Activated CD4-positive, alpha-beta T cell treated with anti-CD3 and anti-CD28 coated beads for 1 hour (primary cell): ENCODE measurements around the gene TNFRSF6B.

Source experiments
- DNase-seq: peaks from one replicate; pipeline ENCODE4 v3.0.0-alpha.2; 2020

Gene TNFRSF6B

DNA sequence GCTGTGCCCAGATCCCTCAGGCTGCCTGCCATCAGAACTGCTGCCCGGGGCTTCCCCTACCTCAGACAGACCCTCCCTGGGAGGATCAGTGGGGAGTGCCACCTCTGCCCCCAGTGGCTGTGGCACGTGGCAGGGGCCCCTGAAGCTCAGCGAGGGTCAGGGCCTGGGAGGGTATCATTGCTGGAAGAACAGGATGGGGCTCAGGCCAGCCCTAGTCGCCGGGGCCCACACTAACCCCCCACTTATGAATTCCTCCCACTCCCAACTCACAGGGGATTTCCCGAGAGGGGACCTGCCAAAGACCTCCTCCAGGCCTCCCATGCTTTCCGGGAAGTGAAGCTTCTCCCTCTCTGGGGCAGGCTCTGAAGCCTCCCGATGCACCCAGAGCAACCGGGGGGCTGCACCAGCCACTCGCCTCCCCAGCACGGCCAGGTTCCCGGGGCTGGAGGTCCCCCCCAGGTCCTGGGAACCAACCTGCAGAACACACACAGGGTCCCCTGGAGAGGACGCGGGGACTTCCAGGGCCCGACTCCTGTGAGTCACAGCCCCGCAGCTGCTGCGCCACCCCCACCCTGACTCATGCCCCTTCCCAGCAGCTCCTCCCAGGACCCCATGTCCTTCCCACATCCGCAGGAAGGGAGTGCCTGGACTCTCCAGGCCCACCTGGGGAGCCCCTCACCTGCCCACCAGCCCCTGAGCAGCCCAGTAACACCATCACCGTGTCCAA, 2.5 kb downstream of the TNFRSF6B start:
- no peak for DNase-seq

DNA sequence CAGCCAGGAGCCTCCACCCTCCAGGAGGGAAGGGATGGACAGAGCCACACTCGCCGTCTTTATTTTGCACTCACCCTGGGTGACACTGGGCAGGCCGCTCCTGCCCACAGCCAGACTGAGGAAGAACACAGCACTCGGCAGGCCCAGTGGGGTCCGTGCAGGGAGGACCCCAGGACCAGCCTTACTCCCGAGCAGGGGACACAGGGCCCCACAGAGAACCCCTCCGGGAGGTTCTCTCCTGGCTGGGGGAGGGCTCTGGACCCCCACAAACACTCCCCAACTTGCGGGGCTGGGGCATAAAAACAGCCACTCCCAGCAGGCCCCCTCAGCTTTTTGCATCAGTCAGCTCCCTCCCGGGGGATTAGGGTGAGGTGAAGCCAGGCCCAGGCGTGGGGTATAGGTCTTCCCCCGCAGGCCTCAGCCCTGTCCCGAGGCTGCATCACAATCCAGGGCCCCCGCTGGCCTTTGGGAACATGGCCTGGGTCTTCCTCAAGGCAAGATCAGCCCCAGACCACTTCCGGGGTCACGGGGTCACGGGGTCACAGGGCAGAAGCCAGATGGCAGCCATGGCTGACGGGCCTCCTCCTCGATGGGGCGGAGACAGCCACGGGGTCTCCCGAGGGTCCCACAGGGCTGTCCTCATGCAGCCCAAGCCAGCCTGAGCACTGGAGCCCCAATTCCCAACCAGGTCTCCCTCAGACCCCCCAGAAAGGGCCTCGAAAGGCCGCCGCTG, 3.2 kb downstream of the TNFRSF6B start:
- no peak for DNase-seq

DNA sequence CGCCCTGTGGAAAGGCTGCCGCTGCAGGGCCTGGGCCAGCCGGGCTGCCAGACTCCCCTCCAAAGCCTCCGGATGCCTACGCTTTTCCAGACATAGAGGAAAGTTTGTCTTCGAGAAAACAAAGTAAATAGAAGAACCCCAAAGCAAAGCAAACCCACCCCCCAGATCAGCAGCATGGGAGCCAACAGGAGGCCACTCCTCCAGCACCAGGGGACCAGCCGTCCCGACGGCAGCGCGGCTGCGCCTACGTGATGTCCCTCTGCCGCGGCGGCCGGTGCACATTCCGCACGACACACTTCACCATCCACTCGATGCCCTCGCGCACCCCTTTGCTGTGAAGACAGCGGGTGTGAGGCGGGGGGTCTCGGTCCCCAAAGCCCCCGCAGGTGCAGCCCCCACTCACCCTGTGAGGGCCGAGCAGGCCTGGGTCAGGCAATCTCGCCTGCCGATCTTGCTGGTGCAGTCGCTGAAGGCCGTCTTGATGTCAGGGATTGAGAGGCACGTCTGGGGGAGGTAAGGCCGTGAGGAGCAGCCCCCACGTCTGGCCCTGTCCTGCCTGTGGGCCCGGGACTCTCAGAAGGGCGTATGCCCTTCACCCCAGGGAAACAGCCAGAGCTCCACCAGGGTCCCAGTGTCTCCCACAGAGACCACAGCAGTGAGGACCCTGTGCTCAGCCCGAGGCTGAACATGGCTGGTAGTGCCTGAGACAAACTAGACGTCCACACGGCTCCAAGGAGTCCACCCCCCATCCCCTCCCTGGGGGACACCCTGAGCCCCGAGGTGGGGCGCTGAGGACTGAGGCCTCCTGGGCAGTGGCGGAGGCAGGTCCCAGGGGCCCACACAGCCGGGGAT, 4.0 kb downstream of the TNFRSF6B start:
- no peak for DNase-seq

DNA sequence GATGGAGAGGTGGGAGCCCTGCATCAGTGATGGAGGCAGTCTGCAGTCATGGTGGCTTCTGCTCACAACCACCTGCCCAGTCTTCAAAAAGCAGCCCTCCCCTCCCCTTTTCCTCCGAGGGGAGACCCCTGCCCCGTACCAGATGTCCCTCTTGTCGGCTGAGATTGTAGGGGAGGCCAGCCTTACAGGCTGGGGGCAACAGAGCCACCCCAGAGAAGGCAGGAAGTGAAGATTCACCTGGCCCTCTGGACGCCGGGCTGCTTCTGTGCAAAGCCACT, 4.5 kb downstream of the TNFRSF6B start:
- no peak for DNase-seq

DNA sequence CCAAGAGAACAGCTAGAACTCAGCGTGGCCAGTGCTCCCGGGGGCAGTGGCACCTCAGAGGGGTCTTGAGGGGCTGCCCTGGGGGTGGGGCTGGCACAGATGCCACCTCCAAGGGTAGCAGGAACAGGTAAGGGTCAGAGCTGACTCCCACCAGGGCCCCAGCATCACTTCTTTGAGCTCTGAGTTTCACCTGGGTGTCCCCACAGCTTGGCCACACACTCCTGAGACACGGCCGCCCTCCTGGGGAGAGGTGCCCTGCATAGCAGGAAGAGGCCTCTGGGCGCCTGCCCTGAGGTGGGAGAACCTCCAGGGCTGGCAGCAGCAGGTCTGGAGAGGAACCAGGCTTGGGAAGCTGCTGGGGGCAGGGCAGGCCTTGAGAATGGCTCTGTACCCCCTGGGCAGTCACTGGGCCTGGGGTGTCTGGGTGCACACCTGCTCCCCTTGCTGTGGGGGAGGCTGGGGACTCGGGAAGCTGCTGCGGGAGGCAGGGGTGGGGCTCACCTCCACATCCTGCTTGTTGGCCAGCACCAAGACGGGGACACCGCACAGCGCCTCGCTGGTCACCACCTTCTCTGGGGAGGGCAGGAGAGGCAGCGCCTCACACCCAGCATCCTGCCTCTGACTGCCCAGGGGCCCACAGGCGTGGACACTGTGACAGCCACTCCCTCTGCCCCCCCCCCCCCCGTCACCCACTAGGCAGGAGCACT, 5.0 kb downstream of the TNFRSF6B start:
- DNase-seq: no peak

DNA sequence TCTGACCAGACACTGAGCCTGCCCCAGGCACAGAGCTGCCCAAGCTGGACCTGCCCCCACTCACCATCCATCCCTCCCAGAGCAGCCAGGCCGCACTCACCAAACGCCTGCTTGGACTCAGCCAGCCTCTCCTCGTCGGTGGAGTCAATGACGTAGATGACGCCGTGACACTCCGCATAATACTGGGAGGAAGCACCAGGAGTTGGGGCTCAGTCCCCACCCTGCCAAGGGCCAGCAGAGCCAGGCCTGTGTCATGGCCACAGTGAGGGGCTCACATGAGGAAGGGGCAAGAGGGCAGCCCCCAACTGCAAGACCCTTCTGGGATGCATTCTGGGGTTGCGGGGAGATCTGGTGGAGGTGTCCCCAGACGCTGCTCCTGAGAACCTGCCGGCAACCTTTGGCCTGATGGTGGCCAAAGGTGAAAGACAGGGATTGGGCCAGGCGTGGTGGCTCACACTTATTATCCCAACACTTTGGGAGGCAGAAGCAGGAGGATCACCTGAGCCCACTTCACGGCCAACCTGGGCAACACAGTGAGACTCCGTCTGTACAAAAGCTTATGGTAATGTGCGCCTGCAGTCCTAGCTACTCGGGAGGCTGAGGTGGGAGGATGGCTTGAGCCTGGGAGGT, 5.7 kb downstream of the TNFRSF6B start:
- no peak for DNase-seq

DNA sequence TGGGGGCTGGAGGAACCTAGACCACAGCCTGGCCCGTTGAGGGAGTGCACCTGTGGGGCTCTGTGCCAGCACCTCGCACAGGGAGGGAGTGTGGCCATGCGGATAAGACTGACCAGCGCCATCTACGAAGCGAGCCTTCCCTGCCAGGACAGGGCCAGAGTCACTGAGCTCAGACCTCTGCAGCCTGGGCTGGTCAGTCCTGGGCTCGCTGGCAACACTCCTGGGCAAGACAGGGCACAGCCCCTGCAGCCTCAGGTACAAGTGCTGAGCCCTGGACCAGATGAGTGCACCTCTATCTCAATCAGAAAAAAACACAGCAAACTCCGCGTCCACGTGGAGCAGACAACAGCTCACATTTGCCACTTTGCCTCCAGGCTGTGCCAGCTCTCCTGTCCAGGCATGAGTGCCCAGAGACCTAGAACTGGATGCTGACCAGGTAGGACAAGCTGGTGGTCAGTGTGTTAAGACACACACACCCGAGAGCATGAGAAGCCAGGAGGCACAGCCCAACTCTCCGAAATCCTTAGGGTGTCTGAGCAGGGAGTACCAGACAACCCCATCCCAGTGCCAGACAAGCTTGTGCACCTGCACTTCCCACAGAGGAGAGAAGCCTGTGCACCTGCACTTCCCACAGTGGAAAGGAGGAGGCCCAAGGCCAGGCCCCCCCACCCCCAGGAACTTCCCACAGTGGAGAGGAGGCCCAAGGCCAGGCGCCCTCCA, 6.5 kb downstream of the TNFRSF6B start:
- no peak for DNase-seq

DNA sequence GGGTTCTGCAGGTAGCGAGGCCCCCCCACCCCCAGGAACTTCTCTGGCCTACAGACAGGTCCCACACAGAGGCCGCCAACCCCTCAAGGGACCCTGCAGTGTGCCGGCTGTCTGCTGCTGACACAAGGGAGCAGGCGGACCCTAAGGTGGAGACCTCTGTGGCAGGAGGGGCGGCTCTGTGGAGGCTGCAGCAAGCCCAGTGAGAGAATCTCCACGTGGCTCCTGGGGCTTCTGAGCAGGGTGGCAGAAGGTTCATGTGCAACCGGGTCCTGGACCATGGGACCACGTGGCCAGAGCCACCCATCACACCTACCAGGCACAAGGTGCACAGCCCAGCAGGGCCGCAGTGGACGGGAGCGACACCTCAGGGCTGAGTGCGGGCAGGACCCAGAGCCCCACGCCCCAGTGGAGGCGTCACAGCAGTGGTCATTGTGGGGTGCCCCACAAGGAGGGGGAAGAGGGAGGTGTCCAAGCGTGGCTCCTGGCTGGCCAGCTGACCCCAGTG, 7.1 kb downstream of the TNFRSF6B start:
- DNase-seq: no peak

DNA sequence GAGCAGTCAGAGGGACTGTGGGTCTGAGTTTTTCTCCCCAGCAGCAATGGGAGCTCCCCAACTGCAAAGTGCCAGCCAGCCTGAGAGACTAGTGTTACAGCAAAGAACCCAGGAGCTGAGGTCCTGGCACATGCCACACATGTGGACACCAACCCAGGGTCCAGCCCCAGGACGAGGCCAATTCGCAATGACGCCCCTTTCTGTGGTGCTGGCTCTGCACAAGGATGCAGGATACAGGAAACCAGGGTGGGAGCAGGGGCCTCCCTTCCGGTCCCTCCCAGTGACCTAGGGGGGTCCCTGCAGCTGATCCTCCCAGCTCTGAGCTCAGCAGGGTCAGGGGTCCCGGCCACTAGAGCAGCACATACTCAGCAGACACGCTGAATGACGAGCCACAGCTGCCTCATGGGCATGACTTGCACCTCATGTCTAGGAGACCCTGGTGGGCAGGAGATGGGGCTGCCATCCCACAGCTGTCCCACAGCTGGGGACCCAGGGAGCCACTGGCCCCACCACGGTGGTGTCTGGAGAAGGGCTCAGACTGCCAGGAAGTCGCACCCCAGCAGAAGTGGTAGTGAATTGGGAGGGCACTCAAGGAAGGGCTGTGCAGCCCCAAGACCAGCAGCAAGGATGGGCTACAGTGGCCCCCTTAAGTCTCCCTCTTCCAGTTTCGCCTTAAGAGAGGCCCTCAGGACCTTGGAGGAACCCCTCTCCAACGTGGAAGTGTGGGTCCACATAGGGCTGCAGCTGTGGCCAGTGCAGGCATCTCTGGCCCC, 7.7 kb downstream of the TNFRSF6B start:
- no peak for DNase-seq

DNA sequence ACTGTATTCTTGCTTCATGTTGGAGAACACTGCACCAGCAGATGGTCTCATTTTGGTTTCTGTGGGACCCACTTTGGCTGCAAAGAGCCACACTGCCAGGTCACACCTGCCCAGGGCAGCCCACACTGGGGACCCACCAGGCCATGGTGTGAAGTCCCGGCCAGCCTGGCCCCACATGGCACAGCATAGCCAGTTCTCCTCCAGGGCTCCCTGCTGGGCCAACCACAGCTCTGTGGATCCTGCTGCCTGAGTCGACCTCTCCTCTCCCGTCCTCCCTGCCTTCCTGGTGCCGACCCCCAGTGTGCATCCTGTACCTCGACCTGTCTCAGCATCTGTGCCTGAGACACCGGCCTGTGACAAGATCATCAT, 8.3 kb downstream of the TNFRSF6B start:
- no peak for DNase-seq

DNA sequence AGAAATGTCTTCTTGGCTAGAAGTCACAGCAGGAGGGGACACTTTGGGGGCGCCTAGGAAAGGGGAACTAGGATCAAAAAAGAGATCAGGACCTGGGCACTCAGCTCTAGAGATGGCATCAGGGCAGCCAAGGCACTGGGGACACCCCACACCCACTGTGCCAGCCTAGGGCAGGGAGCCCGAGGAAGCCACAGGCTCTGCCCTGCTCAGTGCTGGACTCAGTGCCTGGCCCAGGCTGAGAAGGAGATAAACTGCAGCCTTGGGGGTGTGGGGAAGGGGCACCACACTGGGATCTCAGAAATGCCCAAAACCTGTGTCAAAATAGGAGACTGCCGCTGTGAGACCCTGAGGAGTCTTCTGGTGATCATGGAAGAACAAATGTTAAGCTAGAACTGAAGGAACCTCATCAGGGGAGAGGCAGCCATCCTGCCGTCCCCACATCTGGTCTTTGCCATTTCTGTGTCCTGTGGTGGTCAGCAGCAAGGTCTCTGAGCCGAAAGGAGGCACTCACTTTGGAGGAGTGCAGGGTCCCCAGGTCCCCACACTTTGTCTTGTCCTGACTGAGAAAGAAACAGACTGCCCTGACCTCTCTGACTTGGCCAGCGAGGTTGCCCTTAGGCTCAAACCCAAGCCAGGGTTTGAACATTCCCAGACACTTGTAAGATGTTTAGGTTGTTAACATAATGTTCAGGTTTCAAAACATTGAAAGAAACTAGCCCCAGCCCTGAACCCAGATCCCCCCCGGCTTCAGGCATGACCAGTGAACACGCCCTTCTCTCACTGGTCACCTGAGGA, 9.0 kb downstream of the TNFRSF6B start:
- DNase-seq: no peak

DNA sequence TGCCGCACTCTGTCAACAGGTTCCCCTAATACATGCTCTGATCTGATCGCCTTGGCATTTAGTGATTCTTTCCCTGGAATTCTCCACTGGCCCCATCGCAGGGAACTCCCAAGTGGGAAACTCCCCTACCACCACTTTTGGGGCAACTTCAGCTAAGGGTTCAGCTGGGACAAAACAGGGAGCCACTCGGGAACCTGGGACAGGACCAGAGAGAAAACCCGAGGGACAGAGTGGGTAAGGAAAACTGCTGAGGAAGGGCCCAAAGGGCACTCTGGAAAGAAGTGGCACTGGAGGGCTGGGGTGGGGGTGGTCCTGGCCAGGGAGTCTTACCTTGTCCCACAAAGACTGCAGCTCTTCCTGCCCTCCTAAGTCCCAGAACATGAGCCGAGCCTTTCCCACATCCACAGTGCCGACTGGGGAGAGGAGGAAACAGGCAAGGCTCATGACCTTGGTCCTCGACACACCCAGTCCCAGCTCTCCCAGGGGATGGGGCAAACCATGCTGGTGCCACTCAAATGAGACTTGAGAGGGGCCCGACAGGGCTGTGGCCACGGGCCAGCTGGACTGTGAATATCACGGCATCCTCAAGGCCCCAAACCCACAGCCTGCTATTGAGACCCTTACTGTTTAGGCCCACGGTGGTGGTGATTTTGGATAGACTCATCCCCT, 9.7 kb downstream of the TNFRSF6B start:
- no peak for DNase-seq

DNA sequence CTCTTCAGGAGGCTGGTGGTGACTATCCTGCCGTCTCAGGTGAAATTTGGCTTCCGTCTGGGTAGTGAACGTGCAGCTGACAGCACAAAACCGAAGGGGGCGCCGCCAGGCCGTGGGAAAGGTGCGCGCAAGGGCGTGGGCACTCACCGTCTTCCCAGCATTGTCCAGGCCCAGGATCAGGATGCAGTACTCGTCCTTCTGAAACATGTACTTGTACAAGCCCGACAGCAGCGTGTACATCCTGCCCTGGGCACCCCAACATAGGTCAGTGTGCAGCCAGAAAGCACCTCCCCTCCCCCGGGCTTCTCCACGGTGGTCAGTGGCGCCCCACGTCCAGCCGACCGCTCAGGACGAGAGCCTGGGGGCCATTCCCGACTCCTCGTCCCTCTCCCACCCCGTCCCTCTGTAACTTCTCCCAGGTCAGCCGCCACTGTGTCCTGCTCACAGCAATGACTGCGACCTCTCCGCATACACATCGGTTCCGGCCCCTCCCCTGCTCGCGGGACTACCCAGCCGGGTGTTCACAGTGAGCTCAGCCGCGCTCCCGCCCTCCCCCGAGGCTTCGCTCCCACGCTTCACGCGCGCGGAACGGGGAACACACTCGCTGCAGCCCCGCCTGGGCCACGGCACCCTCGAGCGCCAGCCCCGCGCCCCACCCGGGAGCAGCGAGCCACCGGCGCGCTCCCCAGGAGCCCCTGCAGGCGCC, 10.6 kb downstream of the TNFRSF6B start:
- DNase-seq: peak; percentile 38

DNA sequence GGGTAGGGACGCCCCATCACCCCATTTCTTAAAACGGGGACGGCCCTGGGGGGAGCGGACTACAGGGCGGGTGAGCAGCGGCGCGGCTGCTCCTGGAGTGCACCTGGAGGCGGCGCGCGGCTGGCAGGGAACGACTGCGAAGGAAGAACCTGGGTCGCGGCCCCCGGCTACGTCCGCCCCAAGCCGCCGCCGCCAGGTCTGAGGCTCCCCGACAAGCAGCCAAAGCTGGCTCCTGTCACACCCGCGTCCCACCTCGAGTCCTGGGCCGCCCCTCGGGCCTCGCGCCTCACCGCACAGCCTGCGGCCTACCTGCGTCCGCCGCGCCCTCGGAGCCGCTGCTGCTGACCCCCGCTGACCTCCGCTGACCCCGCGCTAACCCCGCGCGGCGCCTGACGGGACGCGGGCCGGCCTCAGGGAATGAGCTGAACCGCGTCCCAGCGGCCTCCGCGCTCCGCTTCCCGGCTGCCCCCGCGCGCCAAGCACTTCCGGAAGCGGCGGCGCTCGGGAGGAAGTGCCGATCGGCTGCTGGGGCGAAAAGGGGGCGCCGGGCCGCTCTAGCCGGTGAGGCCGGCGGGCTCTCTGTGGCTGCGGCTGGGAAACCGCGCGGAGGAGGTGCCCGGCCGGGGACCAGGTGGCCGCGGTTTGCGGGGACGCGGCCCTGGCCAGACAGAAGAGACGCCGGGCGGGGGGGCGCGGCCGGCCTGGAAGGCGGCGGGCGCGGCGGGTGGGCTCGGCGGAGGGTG, 11.3 kb downstream of the TNFRSF6B start, which contains the start of the genes ARFRP1 and ZGPAT:
TSS of gene ARFRP1 (minus strand) at position 419 of the 743 bp plus-strand sequence. CDS start 885 bp downstream, outside the sequence.
TSS of gene ZGPAT (plus strand) at position 482 of the 743 bp plus-strand sequence. CDS start 542 bp downstream, outside the sequence.
- peak; percentile 81 for DNase-seq

DNA sequence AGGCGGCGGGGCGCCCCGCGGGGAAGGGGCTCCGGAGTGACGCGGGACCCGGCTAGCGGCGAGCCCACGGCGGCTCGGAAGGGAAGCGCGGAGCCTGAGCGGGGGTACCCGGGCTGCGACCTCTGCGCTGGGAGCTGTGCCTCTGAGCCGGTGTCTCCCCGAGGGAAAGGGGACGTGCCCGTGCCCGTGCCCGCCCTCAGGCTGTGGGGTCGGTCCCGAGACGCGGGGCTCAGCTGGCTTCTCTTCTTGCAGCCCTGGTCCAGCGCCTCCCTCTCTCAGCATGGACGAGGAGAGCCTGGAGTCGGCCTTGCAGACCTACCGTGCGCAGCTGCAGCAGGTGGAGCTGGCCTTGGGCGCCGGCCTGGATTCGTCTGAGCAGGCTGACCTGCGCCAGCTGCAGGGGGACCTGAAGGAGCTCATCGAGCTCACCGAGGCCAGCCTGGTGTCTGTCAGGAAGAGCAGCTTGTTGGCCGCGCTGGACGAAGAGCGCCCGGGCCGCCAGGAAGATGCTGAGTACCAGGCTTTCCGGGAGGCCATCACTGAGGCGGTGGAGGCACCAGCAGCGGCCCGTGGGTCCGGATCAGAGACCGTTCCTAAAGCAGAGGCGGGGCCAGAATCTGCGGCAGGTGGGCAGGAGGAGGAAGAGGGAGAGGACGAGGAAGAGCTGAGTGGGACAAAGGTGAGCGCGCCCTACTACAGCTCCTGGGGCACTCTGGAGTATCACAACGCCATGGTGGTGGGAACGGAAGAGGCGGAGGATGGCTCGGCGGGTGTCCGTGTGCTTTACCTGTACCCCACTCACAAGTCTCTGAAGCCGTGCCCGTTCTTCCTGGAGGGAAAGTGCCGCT, 12.1 kb downstream of the TNFRSF6B start:
- DNase-seq: peak; percentile 8

DNA sequence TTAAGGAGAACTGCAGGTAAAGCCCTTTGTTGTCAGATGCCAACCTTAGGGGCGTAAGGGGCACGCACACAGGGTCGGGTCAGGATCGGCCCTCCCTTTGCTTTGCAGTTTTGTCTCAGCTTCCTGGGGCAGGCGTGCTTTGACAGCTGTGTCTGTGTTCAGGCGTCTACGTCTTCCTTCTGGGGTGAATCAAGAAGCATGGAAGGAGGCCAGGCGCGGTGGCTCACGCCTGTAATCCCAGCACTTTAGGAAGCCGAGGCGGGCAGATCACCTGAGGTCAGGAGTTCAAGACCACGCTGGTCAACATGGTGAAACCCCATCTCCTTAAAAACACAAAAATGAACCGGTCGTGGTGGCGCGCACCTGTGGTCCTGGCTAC, 12.7 kb downstream of the TNFRSF6B start:
- no peak for DNase-seq

DNA sequence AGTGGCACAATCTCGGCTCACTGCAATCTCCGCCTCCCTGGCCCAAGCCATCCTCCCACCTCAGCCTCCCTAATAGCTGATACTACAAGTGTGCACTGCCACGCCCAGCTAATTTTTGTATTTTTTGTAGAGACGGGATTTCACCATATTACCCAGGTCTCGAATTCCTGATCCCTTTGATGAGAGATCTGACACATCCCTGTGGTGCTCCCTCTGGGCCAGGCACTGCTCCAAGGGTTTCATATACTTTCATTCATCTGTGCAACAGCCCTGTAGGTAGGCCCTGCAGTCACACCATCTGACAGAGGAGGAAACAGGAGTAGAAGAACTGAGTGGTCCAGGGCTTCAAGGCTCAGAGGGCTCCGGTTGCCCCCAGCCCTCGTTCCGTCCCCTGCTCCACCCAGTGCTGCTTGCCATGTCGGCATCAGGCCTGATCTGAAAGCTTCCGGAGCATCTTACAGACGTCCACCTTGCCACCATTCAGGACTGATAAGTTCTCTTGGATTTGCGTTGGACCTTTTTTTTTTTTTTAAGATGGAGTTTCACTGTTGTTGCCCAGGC, 14.7 kb downstream of the TNFRSF6B start:
- no peak for DNase-seq
